NCI-H1092 treated with DMSO at 0.1 percent for 48 hours (cell line): ENCODE results near the gene PPP1R9B.

Source experiments
- DNase-seq: peaks from one replicate; lab custom pipeline; 2025; lab: John Stamatoyannopoulos, UW

PPP1R9B gene

GRCh38 chr17:50088952-50089825 lies 61.3 kb downstream of the PPP1R9B start:
- no peak for DNase-seq

- DNase-seq: no peak
Measured at GRCh38 chr17:50087912-50088405, 62.5 kb downstream of the PPP1R9B start.

- DNase-seq: peak; percentile 33
Measured at GRCh38 chr17:50087246-50087911, 63.1 kb downstream of the PPP1R9B start.
